GM12878 (cell line): ENCODE data around the gene C1R. TPM values are rescaled to one million over a fixed set of nuclear protein-coding genes. Genes with fewer than 3 reads are reported as not detected.

Experiments used
- ATAC-seq: fragments of 200-7000 bp; cut with Tn5 transposase; 3 replicates; pipeline ENCODE4 v1.9.1; 2020; ENCODE audit warnings: mild to moderate bottlenecking, moderate library complexity
- BruUV-seq: library from RNA; stranded (reverse); fragments of 400-500 nt; replicated peaks from 2 replicates; lab custom pipeline; 2021; lab: Mats Ljungman, UMichigan
- CTCF ChIA-PET: fragments of 300-600 bp; sonication (Branson Sonifier 250); formaldehyde crosslinking; extraction: SDS; loops from one replicate; lab custom pipeline; 2021; ENCODE audit warnings: inconsistent platforms; lab: Yijun Ruan, JAX
- POLR2A ChIA-PET: fragments of 350-600 bp; formaldehyde crosslinking; extraction: SDS; loops from one replicate; lab custom pipeline; 2021; ENCODE audit warnings: inconsistent platforms; lab: Charles Lee
- RAD21 ChIA-PET: fragments of 300-600 bp; sonication (Branson Sonifier 250); formaldehyde crosslinking; loops from one replicate; lab custom pipeline; 2023; ENCODE audit warnings: antibody characterized with exemption; ENCODE audit not compliant: unreplicated experiment; lab: Charles Lee
- SMC1A ChIA-PET: fragments of 300-600 bp; sonication (Branson Sonifier 250); formaldehyde crosslinking; loops from one replicate; lab custom pipeline; 2023; ENCODE audit not compliant: unreplicated experiment, uncharacterized antibody; lab: Charles Lee
- DNase-seq: peaks from one replicate; pipeline ENCODE4 v3.0.0-alpha.2; 2011; ENCODE audit warnings: low read depth, low spot score
- FAIRE-seq: peaks from 3 replicates; lab custom pipeline; 2011; peaks lifted over from hg19 to GRCh38; lab: Jason Lieb, UNC
- H2AFZ ChIP-seq: 2 replicates; pipeline ENCODE4 v1.6.0; 2011; ENCODE audit warnings: low read depth, low read length, control low read depth; ENCODE audit not compliant: control insufficient read depth
- H3K27ac ChIP-seq: 2 replicates; pipeline ENCODE4 v1.5.1; 2011; ENCODE audit warnings: control low read depth; ENCODE audit not compliant: control insufficient read depth, insufficient read depth
- H3K27me3 ChIP-seq, 2 experiments: replicated peaks in 1 of 2; 2 replicates each; pipeline versions ENCODE4 v1.6.0 to v1.6.1; 2011; ENCODE audit warnings: low read length in 1 of 2; ENCODE audit not compliant: control insufficient read depth in 2 of 2, insufficient read depth in 2 of 2
- H3K36me3 ChIP-seq, 2 experiments: 2 replicates each; pipeline ENCODE4 v1.5.1; 2011; ENCODE audit warnings: low read length in 1 of 2; ENCODE audit not compliant: control insufficient read depth in 2 of 2, insufficient read depth in 2 of 2
- H3K4me1 ChIP-seq: 2 replicates; pipeline ENCODE4 v1.6.1; 2011; ENCODE audit warnings: mild to moderate bottlenecking, low read length, moderate library complexity, mixed read lengths; ENCODE audit not compliant: control insufficient read depth, insufficient read depth
- H3K4me2 ChIP-seq: 2 replicates; pipeline ENCODE4 v1.6.0; 2011; ENCODE audit warnings: control low read depth; ENCODE audit not compliant: control insufficient read depth, insufficient read depth
- H3K4me3 ChIP-seq: fragments of 200-600 bp; sonication (generic); 2 replicates; pipeline ENCODE4 v1.5.1; 2016
- H3K79me2 ChIP-seq: 2 replicates; pipeline ENCODE4 v1.6.0; 2011; ENCODE audit warnings: low read length; ENCODE audit not compliant: control insufficient read depth, insufficient read depth
- H3K9ac ChIP-seq: 2 replicates; pipeline ENCODE4 v1.8.0; 2011; ENCODE audit warnings: low read length, control low read depth, mixed read lengths; ENCODE audit not compliant: control insufficient read depth, insufficient read depth
- H3K9me3 ChIP-seq: replicated peaks from 3 replicates; pipeline ENCODE4 v1.5.1; 2011; ENCODE audit warnings: mild to moderate bottlenecking, low read length; ENCODE audit not compliant: control insufficient read depth, insufficient read depth
- H4K20me1 ChIP-seq: 2 replicates; pipeline ENCODE4 v1.6.0; 2011; ENCODE audit not compliant: control insufficient read depth, insufficient read depth
- E2F4 ChIP-seq: IDR thresholded peaks from 2 replicates; pipeline ENCODE4 v1.6.1; 2012; ENCODE audit warnings: low read depth, low read length, improper control_type of control experiment
- FOXM1 ChIP-seq: IDR thresholded peaks from 2 replicates; pipeline ENCODE4 v1.6.1; 2012; ENCODE audit warnings: low read depth, mild to moderate bottlenecking, inconsistent platforms, low read length, moderate library complexity
- GATAD2B ChIP-seq: fragments of 450-650 bp; conservative IDR thresholded peaks from 2 replicates; pipeline ENCODE4 v1.6.1; 2017; ENCODE audit warnings: low read depth, mild to moderate bottlenecking, moderate library complexity
- HDAC2 ChIP-seq: fragments of 200-600 bp; sonication (generic); IDR thresholded peaks from 2 replicates; pipeline ENCODE4 v1.6.1; 2017
- MTA3 ChIP-seq: IDR thresholded peaks from 2 replicates; pipeline ENCODE4 v1.6.1; 2012; ENCODE audit warnings: low read length, inconsistent platforms, borderline replicate concordance
- SREBF1 ChIP-seq: IDR thresholded peaks from 2 replicates; pipeline ENCODE4 v1.6.1; 2012; ENCODE audit warnings: mild to moderate bottlenecking, low read length
- SUPT20H ChIP-seq: IDR thresholded peaks from 2 replicates; pipeline ENCODE4 v1.6.1; 2011; ENCODE audit warnings: low read depth, mild to moderate bottlenecking, low read length, moderate library complexity, borderline replicate concordance; ENCODE audit not compliant: control insufficient read depth
- USF2 ChIP-seq: IDR thresholded peaks from 2 replicates; pipeline ENCODE4 v1.6.1; 2011; ENCODE audit warnings: low read depth, low read length, improper control_type of control experiment, borderline replicate concordance
- YBX1 ChIP-seq: fragments of 450-650 bp; IDR thresholded peaks from 2 replicates; pipeline ENCODE4 v1.6.1; 2016; ENCODE audit warnings: antibody characterized with exemption
- YY1 ChIP-seq: IDR thresholded peaks from 2 replicates; pipeline ENCODE4 v1.6.1; 2011; ENCODE audit warnings: low read depth, mild to moderate bottlenecking, low read length
- WGBS: methylation state at CpG from one replicate; pipeline ENCODE4 v1.1.6; 2016; ENCODE audit warnings: low lambda C conversion rate; ENCODE audit not compliant: insufficient replicate concordance, insufficient coverage; ENCODE audit errors: missing lambda C conversion rate; 5-methylcytosine and 5-hydroxymethylcytosine counted together
- in situ Hi-C: fragments of 300-500 bp; cut with MboI; formaldehyde crosslinking; loops from 9 replicates; pipeline ENCODE4 v1.14.3; 2018; ENCODE audit warnings: mixed read lengths
- intact Hi-C: fragments of 100-400 bp; cut with micrococcal nuclease; formaldehyde crosslinking; loops from one replicate; pipeline ENCODE4 v1.14.2; 2022; ENCODE audit not compliant: unreplicated experiment
- polyA plus RNA-seq, 11 experiments: library from polyadenylated mRNA; depleted of rRNA in 4 of 11; unstranded in 6 of 11; stranded (reverse) in 5 of 11; fragments of >200 nt; fragmentation: Nextera tagmentation in 4 of 11; fragmentation: Illumina TruSeq in 1 of 11; extraction: Ambion mirVana in 4 of 11; extraction: Trizol in 1 of 11; gene quantifications; 1 replicate in 1 of 11; 2 replicates in 10 of 11; pipeline versions ENCODE4 v1.2.1 to v1.2.3, GENCODE V29; 2011 to 2016; ENCODE audit warnings: inconsistent platforms in 2 of 11, missing spikeins in 2 of 11, low read depth in 1 of 11
- total RNA-seq, 4 experiments: library from RNA; depleted of rRNA in 3 of 4; stranded (reverse); fragments of >200 nt in 3 of 4; fragmentation: Illumina TruSeq in 1 of 4; extraction: Trizol in 1 of 4; gene quantifications; 2 replicates each; pipeline versions ENCODE4 v1.2.1 to v1.2.3, GENCODE V29; 2013 to 2021
- TF ChIP-seq, protein P1 (sequence below): fragments of 450-650 bp; formaldehyde crosslinking; IDR thresholded peaks from 2 replicates; pipeline ENCODE4 v1.4.0; 2020; ENCODE audit warnings: mild to moderate bottlenecking, moderate library complexity

The C1R gene
- total and polyA plus RNA-seq, 10 of the 15 experiments (the other 5 are each of a cell fraction or from before 2014, with no cell fraction given), result 0.31 to 1.9 (median 0.96) TPM; not detected in 1

- TF ChIP-seq SREBF1 (no peak), YY1 (no peak), USF2 (no peak), E2F4 (no peak), MTA3 (no peak), FOXM1 (no peak), HDAC2 (no peak), GATAD2B (no peak), SUPT20H (no peak), YBX1 (no peak)
- TF ChIP-seq, protein P1, sequence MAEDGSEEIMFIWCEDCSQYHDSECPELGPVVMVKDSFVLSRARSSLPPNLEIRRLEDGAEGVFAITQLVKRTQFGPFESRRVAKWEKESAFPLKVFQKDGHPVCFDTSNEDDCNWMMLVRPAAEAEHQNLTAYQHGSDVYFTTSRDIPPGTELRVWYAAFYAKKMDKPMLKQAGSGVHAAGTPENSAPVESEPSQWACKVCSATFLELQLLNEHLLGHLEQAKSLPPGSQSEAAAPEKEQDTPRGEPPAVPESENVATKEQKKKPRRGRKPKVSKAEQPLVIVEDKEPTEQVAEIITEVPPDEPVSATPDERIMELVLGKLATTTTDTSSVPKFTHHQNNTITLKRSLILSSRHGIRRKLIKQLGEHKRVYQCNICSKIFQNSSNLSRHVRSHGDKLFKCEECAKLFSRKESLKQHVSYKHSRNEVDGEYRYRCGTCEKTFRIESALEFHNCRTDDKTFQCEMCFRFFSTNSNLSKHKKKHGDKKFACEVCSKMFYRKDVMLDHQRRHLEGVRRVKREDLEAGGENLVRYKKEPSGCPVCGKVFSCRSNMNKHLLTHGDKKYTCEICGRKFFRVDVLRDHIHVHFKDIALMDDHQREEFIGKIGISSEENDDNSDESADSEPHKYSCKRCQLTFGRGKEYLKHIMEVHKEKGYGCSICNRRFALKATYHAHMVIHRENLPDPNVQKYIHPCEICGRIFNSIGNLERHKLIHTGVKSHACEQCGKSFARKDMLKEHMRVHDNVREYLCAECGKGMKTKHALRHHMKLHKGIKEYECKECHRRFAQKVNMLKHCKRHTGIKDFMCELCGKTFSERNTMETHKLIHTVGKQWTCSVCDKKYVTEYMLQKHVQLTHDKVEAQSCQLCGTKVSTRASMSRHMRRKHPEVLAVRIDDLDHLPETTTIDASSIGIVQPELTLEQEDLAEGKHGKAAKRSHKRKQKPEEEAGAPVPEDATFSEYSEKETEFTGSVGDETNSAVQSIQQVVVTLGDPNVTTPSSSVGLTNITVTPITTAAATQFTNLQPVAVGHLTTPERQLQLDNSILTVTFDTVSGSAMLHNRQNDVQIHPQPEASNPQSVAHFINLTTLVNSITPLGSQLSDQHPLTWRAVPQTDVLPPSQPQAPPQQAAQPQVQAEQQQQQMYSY (CRISPR knock-in tag), result no peak
- 87% methylated on average over 10 of the region's 10 CpGs for WGBS
- Histone ChIP-seq H3K79me2 (no peaks in the 10 kb centered on the region), H4K20me1 (no peaks in the 10 kb centered on the region), H3K27ac (no peak overlapping the region), H3K9me3 (peaks cover 6% of the 10 kb centered on the region), H3K4me2 (no peak overlapping the region), H3K4me3 (no peak overlapping the region), H3K36me3 (0 out of 4 replicates have a peak, but pooled peaks cover 0 to 3% of the 10 kb centered on the region in 2 experiments), H3K27me3 (no peaks in the 10 kb centered on the region), H3K9ac (no peak overlapping the region), H3K4me1 (no peaks in the 10 kb centered on the region), H2AFZ (no peak overlapping the region)
- CTCF ChIA-PET, result interaction anchor here (1.6 kb wide), 1 partner anchor 9 kb away, joined by 4 read pairs; no protein-coding TSS in a partner anchor
- ATAC-seq (no peak), DNase-seq (no peak), FAIRE-seq (no peak)
- BruUV-seq, result no TSS peak
- POLR2A ChIA-PET, result no interaction called here
- SMC1A ChIA-PET, result interaction anchor here (1.0 to 1.3 kb wide), 2 partner anchors 12 to 38 kb away, joined by 4 read pairs; no protein-coding TSS in a partner anchor
- RAD21 ChIA-PET, result no interaction called here
- intact Hi-C loops (no loop called here), in situ Hi-C loops (no loop called here)
Measured at GRCh38 chr12:7101694-7102131, 9.5 kb upstream of the C1R start.
